HL-60/S4 treated with phorbol 12-myristate 13-acetate at 8.2 ng/mL for 4 days and 3 days (cell line): ENCODE measurements around the gene ATP6V0A1.

Source experiments
- in situ Hi-C: fragments of 300-500 bp; cut with MboI; formaldehyde crosslinking; loops from 2 replicates; pipeline ENCODE4 v1.15.0; 2022; ENCODE audit warnings: low sequenced_read_pairs

ATP6V0A1 gene

GRCh38 chr17:42475835-42476234 lies 17.2 kb downstream of the ATP6V0A1 start:
- in situ Hi-C loops: loop anchor here (25.0 kb wide), 1 partner anchor 139 kb away; no protein-coding TSS in a partner anchor

DNA sequence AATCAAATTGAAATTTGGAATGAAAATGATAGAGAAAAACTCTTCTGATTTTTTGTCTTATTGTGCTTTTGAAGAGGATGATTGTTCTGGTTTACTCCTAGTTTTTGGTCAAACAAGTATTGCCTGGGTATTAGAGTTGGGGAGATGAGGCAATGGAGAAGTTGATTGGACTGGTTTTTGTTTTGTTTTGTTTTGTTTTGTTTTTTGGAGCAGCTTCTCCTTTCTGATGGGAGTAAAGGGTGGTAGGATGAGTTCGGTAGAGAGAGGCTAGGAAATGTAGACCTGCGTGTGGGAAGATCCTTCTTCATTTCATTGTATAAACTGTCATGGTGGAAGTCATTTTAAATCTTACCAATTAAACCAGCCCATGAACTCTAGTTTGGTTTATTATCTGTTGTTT lies 17.7 kb downstream of the ATP6V0A1 start:
- in situ Hi-C loops: loop anchor here (25.0 kb wide), 1 partner anchor 139 kb away; no protein-coding TSS in a partner anchor

DNA sequence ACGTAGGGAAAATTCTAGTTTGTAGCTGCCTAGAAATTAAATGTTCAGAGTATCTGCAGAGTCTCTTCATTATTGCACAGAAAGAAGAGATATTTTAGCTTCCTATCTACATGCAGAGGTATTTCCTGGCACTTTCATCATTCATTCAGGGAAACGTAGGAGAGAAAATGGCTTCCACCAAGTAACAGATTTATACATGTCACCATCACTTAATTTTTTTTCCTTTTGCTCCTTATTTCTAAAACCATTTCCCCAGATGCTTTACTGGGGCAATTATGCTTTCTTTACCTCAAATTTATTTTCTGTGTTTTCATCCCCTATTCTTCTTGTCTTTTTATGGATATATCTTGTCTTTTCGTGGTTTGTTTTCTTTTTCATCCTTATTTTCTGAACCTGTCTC lies 18.5 kb downstream of the ATP6V0A1 start:
- in situ Hi-C loops: loop anchor here (25.0 kb wide), 1 partner anchor 140 kb away; no protein-coding TSS in a partner anchor

- in situ Hi-C loops: loop anchor here (25.0 kb wide), 1 partner anchor 141 kb away; no protein-coding TSS in a partner anchor
These were observed 19.1 kb downstream of the ATP6V0A1 start for GRCh38 chr17:42477824-42478223.

GRCh38 chr17:42484304-42484703 lies 25.6 kb downstream of the ATP6V0A1 start:
- in situ Hi-C loops: loop anchor here (25.0 kb wide), 1 partner anchor 147 kb away; no protein-coding TSS in a partner anchor

DNA sequence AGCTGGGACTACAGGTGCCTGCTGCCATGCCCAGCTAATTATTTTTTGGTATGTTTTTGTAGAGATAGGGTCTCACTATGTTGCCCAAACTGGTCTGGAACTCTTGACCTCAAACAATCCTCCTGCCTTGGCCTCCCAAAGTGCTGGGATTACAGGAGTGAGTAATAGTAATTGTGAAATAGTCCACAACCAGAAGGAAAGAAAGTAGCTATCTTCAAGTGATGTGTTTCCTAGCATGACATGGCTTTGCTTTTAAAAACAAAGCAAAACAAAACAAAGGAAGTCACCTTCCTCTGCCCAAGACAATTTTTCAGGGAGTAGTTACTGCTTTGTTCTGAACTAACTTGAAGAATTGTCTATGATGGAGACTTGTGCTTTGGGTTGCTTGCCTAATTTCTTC lies 27.0 kb downstream of the ATP6V0A1 start:
- in situ Hi-C loops: loop anchor here (25.0 kb wide), 1 partner anchor 148 kb away; no protein-coding TSS in a partner anchor

DNA sequence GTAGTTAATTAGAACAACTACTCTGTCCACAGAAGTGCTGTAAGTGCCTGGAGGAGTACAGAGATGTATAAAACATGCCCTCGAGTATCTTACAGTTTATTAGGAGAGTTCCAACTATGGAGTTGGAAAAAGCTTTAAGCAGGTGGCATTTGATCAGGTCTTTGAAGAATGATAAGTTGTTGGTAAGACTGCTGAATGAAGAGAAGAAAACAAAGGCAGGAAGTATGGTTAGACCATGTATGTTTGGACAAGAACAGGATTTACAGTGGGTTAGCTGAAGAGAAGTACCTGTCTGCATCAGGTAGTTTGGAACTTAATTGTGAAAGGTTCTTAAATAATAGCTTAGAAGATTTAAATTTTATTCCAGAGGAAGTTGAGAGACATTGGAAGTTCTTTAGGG lies 29.4 kb downstream of the ATP6V0A1 start:
- in situ Hi-C loops: loop anchor here (25.0 kb wide), 1 partner anchor 151 kb away; no protein-coding TSS in a partner anchor

GRCh38 chr17:42493319-42493718 lies 34.6 kb downstream of the ATP6V0A1 start:
- in situ Hi-C loops: loop anchor here (25.0 kb wide), 1 partner anchor 156 kb away; no protein-coding TSS in a partner anchor

GRCh38 chr17:42494673-42495072 lies 36.0 kb downstream of the ATP6V0A1 start:
- in situ Hi-C loops: loop anchor here (25.0 kb wide), 1 partner anchor 157 kb away; no protein-coding TSS in a partner anchor

DNA sequence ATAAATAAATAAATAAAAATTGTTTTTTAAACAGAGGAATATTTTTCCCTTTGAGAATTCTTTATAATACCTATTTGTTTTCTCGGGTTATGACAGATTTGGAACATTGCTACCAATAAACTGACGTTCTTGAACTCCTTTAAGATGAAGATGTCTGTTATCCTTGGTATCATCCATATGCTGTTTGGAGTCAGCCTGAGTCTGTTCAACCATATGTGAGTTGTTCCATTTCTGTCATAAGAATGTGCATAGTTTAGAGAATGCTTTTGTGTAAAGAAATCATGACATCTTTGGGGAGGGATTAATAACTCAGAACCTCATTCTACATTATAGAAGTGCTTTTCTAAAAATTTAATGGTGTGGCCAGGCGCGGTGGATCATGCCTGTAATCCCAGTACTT lies 40.1 kb downstream of the ATP6V0A1 start:
- in situ Hi-C loops: loop anchor here (25.0 kb wide), 1 partner anchor 162 kb away; no protein-coding TSS in a partner anchor

- in situ Hi-C loops: no loop called here
These were observed 43.4 kb downstream of the ATP6V0A1 start for GRCh38 chr17:42502091-42502490.

DNA sequence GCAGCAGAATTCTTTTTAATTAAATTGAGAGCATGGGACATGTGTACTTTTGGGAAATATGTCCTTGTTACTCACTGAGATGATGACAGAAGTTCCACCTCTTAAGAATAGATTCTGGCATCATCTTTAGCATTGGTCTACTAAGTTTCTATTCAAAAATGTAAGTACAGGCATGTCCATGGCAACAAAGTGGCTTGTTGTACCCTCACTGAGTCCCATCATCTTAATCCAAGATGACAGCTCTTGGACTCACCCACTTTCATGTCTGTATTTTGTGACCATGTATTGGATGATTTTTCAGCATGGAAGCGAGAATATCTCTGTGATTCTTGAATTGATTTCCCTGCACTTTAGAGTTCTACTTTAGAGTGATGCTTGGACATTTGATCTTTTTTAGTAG lies 44.2 kb downstream of the ATP6V0A1 start:
- in situ Hi-C loops: no loop called here

DNA sequence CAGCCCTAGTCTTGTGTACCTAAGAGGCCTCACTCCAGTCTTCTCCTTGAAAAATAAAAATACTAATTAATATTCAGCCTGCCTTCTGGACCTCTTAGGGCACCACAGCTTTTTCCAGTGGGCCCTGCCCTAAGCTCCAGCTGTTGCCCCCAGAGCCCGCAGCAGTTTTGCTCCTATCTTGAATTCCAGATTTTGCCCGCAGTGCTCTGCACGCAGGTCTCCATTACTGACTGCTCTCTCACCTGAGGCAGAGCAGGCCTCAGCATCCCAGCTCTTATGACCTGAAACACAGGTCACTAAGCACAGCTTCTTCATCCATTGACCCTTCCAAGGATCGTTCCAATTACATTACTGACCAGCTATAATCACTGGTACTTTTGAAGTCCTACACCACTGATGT lies 49.0 kb downstream of the ATP6V0A1 start:
- in situ Hi-C loops: no loop called here

GRCh38 chr17:42508426-42509165 lies 49.9 kb downstream of the ATP6V0A1 start:
- in situ Hi-C loops: no loop called here

GRCh38 chr17:42509409-42509808 lies 50.7 kb downstream of the ATP6V0A1 start:
- in situ Hi-C loops: no loop called here

DNA sequence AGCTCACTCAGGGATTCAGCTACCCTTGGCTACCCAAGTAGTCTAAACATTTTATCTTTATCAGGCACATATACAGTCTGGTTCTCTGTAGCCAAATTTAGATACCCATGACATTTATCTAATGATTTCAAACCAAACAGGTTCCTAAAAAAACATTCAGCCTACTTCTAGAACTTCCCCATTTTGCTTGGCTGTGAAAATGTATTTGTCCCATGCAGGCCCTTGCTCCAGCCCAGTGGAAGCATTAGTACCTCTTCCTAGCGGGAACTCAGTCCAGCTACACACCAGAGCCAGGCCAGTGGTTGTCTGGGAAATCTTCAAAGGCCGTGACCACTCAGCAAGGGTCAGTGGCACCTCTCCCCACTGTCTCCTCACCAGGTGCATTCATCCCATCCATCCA lies 51.2 kb downstream of the ATP6V0A1 start:
- in situ Hi-C loops: no loop called here

- in situ Hi-C loops: no loop called here
These were observed 53.6 kb downstream of the ATP6V0A1 start for GRCh38 chr17:42512246-42512645.

GRCh38 chr17:42512733-42513251 lies 54.1 kb downstream of the ATP6V0A1 start:
- in situ Hi-C loops: no loop called here

DNA sequence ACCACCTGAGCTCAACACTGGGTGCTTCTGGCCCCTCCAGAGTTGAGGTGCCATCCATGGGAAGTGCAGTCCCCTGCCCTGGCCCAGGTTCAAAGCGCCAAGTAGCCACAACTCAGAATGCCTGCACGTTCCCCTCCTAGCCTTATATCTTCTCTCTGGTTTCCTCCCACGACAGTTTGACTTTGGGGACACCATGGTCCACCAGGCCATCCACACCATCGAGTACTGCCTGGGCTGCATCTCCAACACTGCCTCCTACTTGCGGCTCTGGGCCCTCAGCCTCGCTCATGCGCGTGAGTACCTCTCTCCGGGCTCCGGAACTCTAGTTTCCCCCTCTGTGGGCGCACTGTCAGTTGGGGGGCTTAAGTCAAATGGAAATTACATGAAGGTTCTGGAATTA lies 55.0 kb downstream of the ATP6V0A1 start:
- in situ Hi-C loops: no loop called here

GRCh38 chr17:42514279-42514678 lies 55.6 kb downstream of the ATP6V0A1 start:
- in situ Hi-C loops: no loop called here

DNA sequence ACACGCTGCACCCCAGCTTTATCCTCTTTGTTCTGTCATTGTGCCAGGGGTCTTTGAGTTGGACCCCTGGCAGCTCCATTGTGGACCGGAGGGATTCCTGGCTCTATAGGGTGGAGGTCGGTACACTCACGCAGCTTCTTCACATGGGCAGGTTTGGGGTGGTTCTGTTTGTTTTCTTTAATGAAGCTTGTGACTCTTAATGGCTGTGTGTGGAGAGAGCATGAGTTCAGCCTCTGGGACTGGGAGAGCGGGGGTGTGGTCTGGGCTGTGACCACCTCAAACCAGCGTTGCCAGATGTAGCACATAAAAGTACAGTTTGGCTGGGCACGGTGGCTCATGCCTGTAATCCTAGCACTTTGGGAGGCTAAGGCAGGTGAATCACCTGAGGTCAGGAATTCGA lies 56.2 kb downstream of the ATP6V0A1 start:
- in situ Hi-C loops: no loop called here

DNA sequence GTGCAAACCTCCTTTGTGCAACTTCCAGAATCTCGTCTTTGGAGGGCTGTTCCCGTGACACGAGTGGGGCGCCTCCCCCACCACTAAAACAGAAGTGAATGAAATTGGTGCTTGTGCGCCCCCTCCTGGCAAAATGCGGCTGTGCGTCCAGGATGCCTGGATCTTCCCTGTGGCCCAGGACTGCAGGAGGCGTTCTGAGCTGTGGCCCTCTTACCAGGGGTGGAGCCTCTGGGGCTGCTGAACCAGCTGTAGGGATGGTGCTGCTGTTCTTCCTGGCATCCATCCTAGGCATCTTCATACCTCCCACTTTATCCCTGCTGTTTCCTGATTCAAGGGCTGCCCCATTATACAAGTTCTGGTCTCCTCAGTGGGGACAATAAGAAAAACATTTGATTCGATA lies 58.8 kb downstream of the ATP6V0A1 start:
- in situ Hi-C loops: no loop called here
